H1 (cell line): ENCODE measurements around the gene MYRF. TPM values are rescaled to one million over a fixed set of nuclear protein-coding genes. Genes with fewer than 3 reads are reported as not detected.

Experiments
- BCL11A ChIP-seq, 2 experiments: IDR thresholded peaks; one replicate each; pipeline ENCODE4 v1.6.1; 2011; ENCODE audit warnings: low read depth in 2 of 2, low read length in 2 of 2, mild to moderate bottlenecking in 2 of 2
- CBX5 ChIP-seq: fragments of 300-800, 300-1000 bp; sonication (generic); IDR thresholded peaks from 2 replicates; pipeline ENCODE4 v1.7.1; 2016; ENCODE audit warnings: antibody characterized with exemption, low read length, low read depth
- CBX8 ChIP-seq: fragments of 300-800, 300-1000 bp; sonication (generic); IDR thresholded peaks from 2 replicates; pipeline ENCODE4 v1.7.1; 2016; ENCODE audit warnings: low read depth, low read length, borderline replicate concordance
- CEBPB ChIP-seq: IDR thresholded peaks from 2 replicates; pipeline ENCODE4 v1.6.1; 2012; ENCODE audit warnings: low read depth, low read length
- CHD1 ChIP-seq: IDR thresholded peaks from 2 replicates; pipeline ENCODE4 v1.6.1; 2012; ENCODE audit warnings: low read depth, low read length, improper control_type of control experiment
- CTBP2 ChIP-seq: IDR thresholded peaks from 2 replicates; pipeline ENCODE4 v1.7.0; 2011; ENCODE audit warnings: borderline replicate concordance, mild to moderate bottlenecking, moderate library complexity, mixed read lengths, low read length; ENCODE audit not compliant: insufficient read depth, insufficient read length
- EZH2 ChIP-seq: fragments of 200-600 bp; sonication (generic); IDR thresholded peaks from 2 replicates; pipeline ENCODE4 v1.7.1; 2012; ENCODE audit warnings: low read depth, mild to moderate bottlenecking, moderate library complexity, low read length, inconsistent platforms; ENCODE audit not compliant: severe bottlenecking
- FOSL1 ChIP-seq: IDR thresholded peaks from 2 replicates; pipeline ENCODE4 v1.6.1; 2011; ENCODE audit warnings: mild to moderate bottlenecking, low read depth, low read length, moderate library complexity; ENCODE audit not compliant: insufficient read depth
- GABPA ChIP-seq: IDR thresholded peaks from 2 replicates; pipeline ENCODE4 v1.6.1; 2011; ENCODE audit warnings: mild to moderate bottlenecking, low read length, moderate library complexity, borderline replicate concordance; ENCODE audit not compliant: insufficient read depth
- JUN ChIP-seq: IDR thresholded peaks from 2 replicates; pipeline ENCODE4 v1.6.1; 2011; ENCODE audit warnings: low read depth, mild to moderate bottlenecking, improper control_type of control experiment, low read length
- JUND ChIP-seq: IDR thresholded peaks from 2 replicates; pipeline ENCODE4 v1.6.1; 2011; ENCODE audit warnings: mild to moderate bottlenecking, improper control_type of control experiment, low read length
- KDM4A ChIP-seq: IDR thresholded peaks from one replicate; pipeline ENCODE4 v1.7.1; 2012; ENCODE audit warnings: low read depth, mild to moderate bottlenecking, moderate library complexity, low read length, inconsistent platforms; ENCODE audit not compliant: severe bottlenecking
- KDM5A ChIP-seq: fragments of 200-600 bp; IDR thresholded peaks from 2 replicates; pipeline ENCODE4 v1.7.1; 2012; ENCODE audit warnings: mild to moderate bottlenecking, low read length, inconsistent platforms, mixed read lengths
- NANOG ChIP-seq: IDR thresholded peaks from 2 replicates; pipeline ENCODE4 v1.6.1; 2011; ENCODE audit warnings: low read length, low read depth, mild to moderate bottlenecking, inconsistent platforms; ENCODE audit not compliant: insufficient read depth, poor library complexity, severe bottlenecking
- POU5F1 ChIP-seq: IDR thresholded peaks from 2 replicates; pipeline ENCODE4 v1.6.1; 2011; ENCODE audit warnings: low read depth, mild to moderate bottlenecking, low read length, moderate library complexity
- RFX5 ChIP-seq: IDR thresholded peaks from 2 replicates; pipeline ENCODE4 v1.6.1; 2011; ENCODE audit warnings: low read depth, low read length, improper control_type of control experiment, borderline replicate concordance
- SAP30 ChIP-seq: fragments of 300-600 bp; sonication (generic); IDR thresholded peaks from 2 replicates; pipeline ENCODE4 v1.7.1; 2012; ENCODE audit warnings: low read length, moderate library complexity, mild to moderate bottlenecking, inconsistent platforms; ENCODE audit not compliant: insufficient read depth, insufficient replicate concordance
- SIRT6 ChIP-seq: IDR thresholded peaks from one replicate; pipeline ENCODE4 v1.7.1; 2012; ENCODE audit warnings: low read length, inconsistent platforms
- SIX5 ChIP-seq: IDR thresholded peaks from 2 replicates; pipeline ENCODE4 v1.6.1; 2011; ENCODE audit warnings: mild to moderate bottlenecking, low read depth, low read length
- SP1 ChIP-seq: IDR thresholded peaks from 2 replicates; pipeline ENCODE4 v1.6.1; 2011; ENCODE audit warnings: low read depth, low read length
- SP4 ChIP-seq: IDR thresholded peaks from 2 replicates; pipeline ENCODE4 v1.6.1; 2012; ENCODE audit warnings: low read length, inconsistent platforms
- SRF ChIP-seq: IDR thresholded peaks from 2 replicates; pipeline ENCODE4 v1.6.1; 2011; ENCODE audit warnings: mild to moderate bottlenecking, low read depth, low read length, moderate library complexity
- TAF1 ChIP-seq: IDR thresholded peaks from 2 replicates; pipeline ENCODE4 v1.6.1; 2011; ENCODE audit warnings: mild to moderate bottlenecking, low read depth, low read length
- TAF7 ChIP-seq: optimal IDR thresholded peaks from 2 replicates; pipeline ENCODE3; 2011; ENCODE audit warnings: low read depth, mild to moderate bottlenecking, inconsistent platforms, low read length, moderate library complexity, borderline replicate concordance
- YY1 ChIP-seq: IDR thresholded peaks from 2 replicates; pipeline ENCODE4 v1.6.1; 2011; ENCODE audit warnings: low read depth, mild to moderate bottlenecking, low read length
- polyA plus RNA-seq, 7 experiments: library from polyadenylated mRNA; depleted of rRNA in 3 of 7; stranded (reverse) in 5 of 7; unstranded in 2 of 7; fragments of >200 nt in 5 of 7; fragments of 200-250 nt in 2 of 7; gene quantifications; 1 replicate in 5 of 7; 2 replicates in 1 of 7; 4 replicates in 1 of 7; pipeline versions ENCODE4 v1.2.1 to v1.2.3, GENCODE V29; 2011 to 2013; ENCODE audit warnings: missing spikeins in 2 of 7, mixed read lengths in 2 of 7
- total RNA-seq: library from RNA; stranded (reverse); fragmentation: NEBNext Ultra II Directional; extraction: Animal tissue kit (Norgen Biotek cat#: 25700); gene quantifications from 2 replicates; pipeline ENCODE4 v1.2.1, GENCODE V29; 2021

MYRF gene
- total and polyA plus RNA-seq, 2 of the 8 experiments (the other 6 are each of a cell fraction or from before 2014, with no cell fraction given) = 6.0 to 6.1 TPM

DNA sequence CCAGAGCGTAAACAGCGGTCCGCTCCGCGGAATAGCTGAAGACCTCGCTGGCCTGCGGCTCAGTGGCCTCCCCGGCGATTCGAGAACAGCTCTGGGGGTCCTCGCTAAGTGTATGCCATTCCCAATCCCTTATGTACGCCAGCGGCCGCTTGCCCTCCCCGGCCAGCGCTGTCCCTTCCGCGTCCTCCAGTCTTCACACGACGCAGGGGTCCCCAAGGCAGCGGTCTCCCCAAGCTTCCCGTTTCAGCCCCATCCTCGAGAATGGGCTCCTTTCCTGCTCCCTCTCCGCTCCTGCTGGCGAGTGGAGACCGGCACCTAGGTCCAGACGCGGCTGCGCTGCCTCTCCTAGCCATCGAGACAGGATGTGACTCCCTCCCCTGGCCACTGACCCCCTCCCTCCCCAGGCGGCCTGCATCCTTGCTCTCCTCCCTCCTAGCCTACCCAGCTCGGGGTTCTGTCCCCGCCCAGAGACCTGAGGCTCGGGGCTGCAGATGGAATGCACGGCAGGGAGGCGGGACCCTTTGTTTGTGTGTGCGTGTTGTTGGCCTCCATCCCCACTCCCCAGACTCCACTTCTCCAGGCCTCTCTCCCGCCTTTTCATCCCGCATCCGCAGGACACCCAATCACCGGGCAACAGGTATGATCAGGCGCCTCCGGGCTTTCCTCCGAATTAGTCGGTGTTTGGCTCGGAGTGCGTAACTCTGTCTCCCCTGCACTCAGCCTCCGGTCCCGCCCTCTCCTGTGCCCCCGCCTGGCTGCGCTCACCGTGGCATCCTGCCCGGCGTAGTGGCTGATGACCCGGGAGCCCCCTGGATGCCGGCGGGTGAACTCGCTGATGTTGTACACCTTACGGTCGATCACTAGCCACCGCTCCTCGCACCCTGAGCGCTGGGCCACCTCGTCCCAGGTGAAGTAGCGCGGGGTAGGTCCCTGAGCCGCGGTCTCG is 63.6 kb downstream of the MYRF start (continued):
- peak; percentile 41 for TF ChIP-seq SAP30
- TF ChIP-seq SP1 = no peak
- TF ChIP-seq RFX5 = no peak
- TF ChIP-seq KDM4A = peak; percentile 62
- TF ChIP-seq SRF = no peak
- no peak for TF ChIP-seq CTBP2
- no peak for TF ChIP-seq CBX8
- no peak for TF ChIP-seq CBX5
- TF ChIP-seq EZH2 = no peak
- no peak for TF ChIP-seq KDM5A
- TF ChIP-seq JUN = no peak
- no peak; the same call in 1 of the 2 replicates for TF ChIP-seq YY1
- TF ChIP-seq TAF7 = no peak
- 0 out of 2 replicates have a peak, but pooled peaks have one; percentile 48 for TF ChIP-seq SP4
- TF ChIP-seq CHD1 = no peak
- no peak for TF ChIP-seq JUND
- no peak for TF ChIP-seq FOSL1
- TF ChIP-seq BCL11A (IDR thresholded peaks at IDR 0.05; ENCODE audit: low read depth in 2 of 2, low read length in 2 of 2) = no peak
- no peak for TF ChIP-seq GABPA
- no peak for TF ChIP-seq SIRT6
- no peak for TF ChIP-seq POU5F1
- no peak for TF ChIP-seq NANOG
- TF ChIP-seq SIX5 = no peak
- TF ChIP-seq CEBPB = no peak
- peak; percentile 53; the same call in 1 of the 2 replicates for TF ChIP-seq TAF1
